SJCRH30 (cell line): ENCODE results near the gene SMARCAL1. TPM values are rescaled to one million over a fixed set of nuclear protein-coding genes. Genes with fewer than 3 reads are reported as not detected.

ENCODE experiments used
- DNase-seq, 2 experiments: peaks; one replicate each; pipeline ENCODE4 v3.0.0-alpha.2; 2015 to 2020
- H3K27ac ChIP-seq: fragments of 250-450 bp; sonication (Bioruptor Pico); 2 replicates; pipeline ENCODE4 v1.5.1; 2020; ENCODE audit warnings: mild to moderate bottlenecking, moderate library complexity
- H3K27me3 ChIP-seq: fragments of 250-450 bp; sonication (Bioruptor Pico); 2 replicates; pipeline ENCODE4 v1.5.1; 2020; ENCODE audit warnings: mild to moderate bottlenecking, moderate library complexity
- H3K36me3 ChIP-seq: fragments of 250-450 bp; sonication (Bioruptor Pico); 2 replicates; pipeline ENCODE4 v1.5.1; 2020; ENCODE audit warnings: mild to moderate bottlenecking, moderate library complexity
- H3K4me1 ChIP-seq: fragments of 250-450 bp; sonication (Bioruptor Pico); 2 replicates; pipeline ENCODE4 v1.5.1; 2020; ENCODE audit warnings: mild to moderate bottlenecking, moderate library complexity
- H3K4me3 ChIP-seq: fragments of 250-450 bp; sonication (Bioruptor Pico); 2 replicates; pipeline ENCODE4 v1.5.1; 2020; ENCODE audit warnings: mild to moderate bottlenecking, moderate library complexity
- H3K9me3 ChIP-seq: fragments of 250-450 bp; sonication (Bioruptor Pico); replicated peaks from 2 replicates; pipeline ENCODE4 v1.5.1; 2020; ENCODE audit warnings: mild to moderate bottlenecking, moderate library complexity
- total RNA-seq: library from RNA; depleted of rRNA; stranded (reverse); fragments of >200 nt; shearing (Covaris generic); gene quantifications from 2 replicates; pipeline ENCODE4 v1.2.3, GENCODE V29; 2014

Gene SMARCAL1
- total RNA-seq, 1 experiment from 2014 or later: 8.8 TPM

- H3K27me3 ChIP-seq: no peaks in the 10 kb centered on the region
- DNase-seq: no peak
- no peak overlapping the region for H3K27ac ChIP-seq
- H3K4me1 ChIP-seq: no peaks in the 10 kb centered on the region
- H3K36me3 ChIP-seq: 0 out of 2 replicates have a peak, but pooled peaks cover 4% of the 10 kb centered on the region
- H3K4me3 ChIP-seq: no peak overlapping the region
- no peaks in the 10 kb centered on the region for H3K9me3 ChIP-seq
Measured at GRCh38 chr2:216467845-216468244, 55.6 kb downstream of the SMARCAL1 start.

GRCh38 chr2:216469661-216470060, 57.4 kb downstream of the SMARCAL1 start:
- H3K9me3 ChIP-seq: no peaks in the 10 kb centered on the region
- no peaks in the 10 kb centered on the region for H3K27me3 ChIP-seq
- no peak overlapping the region for H3K4me3 ChIP-seq
- no peaks in the 10 kb centered on the region for H3K4me1 ChIP-seq
- no peak overlapping the region for H3K27ac ChIP-seq
- DNase-seq: no peak
- 0 out of 2 replicates have a peak, but pooled peaks cover 4% of the 10 kb centered on the region for H3K36me3 ChIP-seq

- Histone ChIP-seq H3K4me3 (no peak overlapping the region), H3K27me3 (no peaks in the 10 kb centered on the region), H3K36me3 (0 out of 2 replicates have a peak, but pooled peaks cover 4% of the 10 kb centered on the region), H3K4me1 (no peaks in the 10 kb centered on the region; the same call in 1 of the 2 replicates), H3K27ac (no peak overlapping the region), H3K9me3 (no peaks in the 10 kb centered on the region)
- DNase-seq: no peak
Measured at GRCh38 chr2:216473187-216473586, 60.9 kb downstream of the SMARCAL1 start.

- Histone ChIP-seq H3K36me3 (no peaks in the 10 kb centered on the region), H3K9me3 (no peaks in the 10 kb centered on the region), H3K4me1 (peaks cover 4% of the 10 kb centered on the region), H3K27ac (no peak overlapping the region), H3K27me3 (no peaks in the 10 kb centered on the region), H3K4me3 (no peak overlapping the region)
- DNase-seq: no peak
Measured at GRCh38 chr2:216474925-216475670, 62.8 kb downstream of the SMARCAL1 start.

GRCh38 chr2:216475767-216476166, 63.5 kb downstream of the SMARCAL1 start:
- DNase-seq: no peak
- Histone ChIP-seq H3K4me3 (no peak overlapping the region), H3K27me3 (no peaks in the 10 kb centered on the region), H3K4me1 (peaks cover 4% of the 10 kb centered on the region), H3K27ac (no peak overlapping the region), H3K36me3 (no peaks in the 10 kb centered on the region; the same call in 1 of the 2 replicates), H3K9me3 (no peaks in the 10 kb centered on the region)

GRCh38 chr2:216477283-216478035, 65.2 kb downstream of the SMARCAL1 start:
- no peaks in the 10 kb centered on the region for H3K27me3 ChIP-seq
- DNase-seq: no peak
- peak overlapping the region; percentile 18; the same call in 1 of the 2 replicates for H3K27ac ChIP-seq

GRCh38 chr2:216478151-216478550, 65.9 kb downstream of the SMARCAL1 start:
- Histone ChIP-seq H3K36me3 (no peaks in the 10 kb centered on the region; the same call in 1 of the 2 replicates), H3K9me3 (no peaks in the 10 kb centered on the region), H3K27ac (peak overlapping the region; percentile 53), H3K4me3 (no peak overlapping the region), H3K4me1 (peaks cover 4% of the 10 kb centered on the region), H3K27me3 (no peaks in the 10 kb centered on the region)
- DNase-seq: peak; percentile 58 to 73

More at GRCh38 chr2:216477283-216478035, 65.2 kb downstream of the SMARCAL1 start:
- H3K4me3 ChIP-seq: no peak overlapping the region
- no peaks in the 10 kb centered on the region; the same call in 1 of the 2 replicates for H3K36me3 ChIP-seq
- H3K9me3 ChIP-seq: no peaks in the 10 kb centered on the region
- peaks cover 4% of the 10 kb centered on the region for H3K4me1 ChIP-seq

GRCh38 chr2:216478791-216479190, 66.5 kb downstream of the SMARCAL1 start:
- no peak for DNase-seq
- Histone ChIP-seq H3K4me1 (peaks cover 4% of the 10 kb centered on the region), H3K27ac (peak overlapping the region; percentile 53), H3K36me3 (no peaks in the 10 kb centered on the region; the same call in 1 of the 2 replicates), H3K27me3 (no peaks in the 10 kb centered on the region), H3K4me3 (no peak overlapping the region), H3K9me3 (no peaks in the 10 kb centered on the region)

GRCh38 chr2:216480221-216480620, 67.9 kb downstream of the SMARCAL1 start:
- Histone ChIP-seq H3K27me3 (no peaks in the 10 kb centered on the region), H3K4me1 (peaks cover 4% of the 10 kb centered on the region), H3K27ac (no peak overlapping the region), H3K36me3 (no peaks in the 10 kb centered on the region; the same call in 1 of the 2 replicates), H3K9me3 (no peaks in the 10 kb centered on the region), H3K4me3 (no peak overlapping the region)
- DNase-seq: no peak

- no peaks in the 10 kb centered on the region for H3K27me3 ChIP-seq
- H3K4me1 ChIP-seq: peaks cover 4% of the 10 kb centered on the region
- no peaks in the 10 kb centered on the region; the same call in 1 of the 2 replicates for H3K36me3 ChIP-seq
- H3K4me3 ChIP-seq: no peak overlapping the region
- no peaks in the 10 kb centered on the region for H3K9me3 ChIP-seq
- H3K27ac ChIP-seq: no peak overlapping the region
- DNase-seq: no peak
Measured at GRCh38 chr2:216482640-216483039, 70.4 kb downstream of the SMARCAL1 start.

GRCh38 chr2:216485237-216485636, 73.0 kb downstream of the SMARCAL1 start:
- H3K36me3 ChIP-seq: no peaks in the 10 kb centered on the region; the same call in 1 of the 2 replicates
- no peaks in the 10 kb centered on the region for H3K27me3 ChIP-seq
- DNase-seq: no peak
- H3K4me3 ChIP-seq: no peak overlapping the region
- no peaks in the 10 kb centered on the region for H3K4me1 ChIP-seq
- no peaks in the 10 kb centered on the region for H3K9me3 ChIP-seq
- no peak overlapping the region for H3K27ac ChIP-seq

- no peaks in the 10 kb centered on the region for H3K9me3 ChIP-seq
- H3K4me3 ChIP-seq: no peak overlapping the region
- H3K36me3 ChIP-seq: no peaks in the 10 kb centered on the region; the same call in 1 of the 2 replicates
- no peak for DNase-seq
- H3K27ac ChIP-seq: no peak overlapping the region
- H3K27me3 ChIP-seq: no peaks in the 10 kb centered on the region
- no peaks in the 10 kb centered on the region for H3K4me1 ChIP-seq
Measured at GRCh38 chr2:216485745-216486144, 73.5 kb downstream of the SMARCAL1 start.

GRCh38 chr2:216486271-216486670, 74.0 kb downstream of the SMARCAL1 start:
- DNase-seq: no peak
- Histone ChIP-seq H3K4me1 (no peaks in the 10 kb centered on the region), H3K4me3 (no peak overlapping the region), H3K36me3 (no peaks in the 10 kb centered on the region), H3K27me3 (no peaks in the 10 kb centered on the region), H3K27ac (no peak overlapping the region), H3K9me3 (no peaks in the 10 kb centered on the region)

GRCh38 chr2:216486708-216487107, 74.4 kb downstream of the SMARCAL1 start:
- H3K9me3 ChIP-seq: no peaks in the 10 kb centered on the region
- H3K4me1 ChIP-seq: no peaks in the 10 kb centered on the region
- no peak overlapping the region for H3K27ac ChIP-seq
- no peaks in the 10 kb centered on the region for H3K27me3 ChIP-seq
- no peak for DNase-seq
- H3K36me3 ChIP-seq: no peaks in the 10 kb centered on the region
- no peak overlapping the region for H3K4me3 ChIP-seq

GRCh38 chr2:216490061-216490460, 77.8 kb downstream of the SMARCAL1 start:
- Histone ChIP-seq H3K27ac (no peak overlapping the region), H3K4me3 (no peak overlapping the region)

More at GRCh38 chr2:216490061-216490460, 77.8 kb downstream of the SMARCAL1 start:
- no peak for DNase-seq
- no peaks in the 10 kb centered on the region for H3K9me3 ChIP-seq
- no peaks in the 10 kb centered on the region for H3K27me3 ChIP-seq
- H3K36me3 ChIP-seq: no peaks in the 10 kb centered on the region
- H3K4me1 ChIP-seq: no peaks in the 10 kb centered on the region
